Fibroblast of mammary gland (primary cell): ENCODE data around the gene ZBTB25.

Source experiments
- DNase-seq: peaks from one replicate; pipeline ENCODE4 v3.0.0-alpha.2; 2010; ENCODE audit warnings: low read depth
- H3K4me3 ChIP-seq: 2 replicates; pipeline ENCODE4 v1.5.1; 2011; ENCODE audit warnings: low read depth, mild to moderate bottlenecking, low read length, moderate library complexity; ENCODE audit not compliant: control insufficient read depth
- TF ChIP-seq, protein P1 (sequence below): conservative IDR thresholded peaks from 2 replicates; pipeline ENCODE4 v1.5.1; 2011; ENCODE audit warnings: low read depth, low read length, inconsistent platforms; ENCODE audit not compliant: control insufficient read depth, insufficient read depth

The ZBTB25 gene

DNA sequence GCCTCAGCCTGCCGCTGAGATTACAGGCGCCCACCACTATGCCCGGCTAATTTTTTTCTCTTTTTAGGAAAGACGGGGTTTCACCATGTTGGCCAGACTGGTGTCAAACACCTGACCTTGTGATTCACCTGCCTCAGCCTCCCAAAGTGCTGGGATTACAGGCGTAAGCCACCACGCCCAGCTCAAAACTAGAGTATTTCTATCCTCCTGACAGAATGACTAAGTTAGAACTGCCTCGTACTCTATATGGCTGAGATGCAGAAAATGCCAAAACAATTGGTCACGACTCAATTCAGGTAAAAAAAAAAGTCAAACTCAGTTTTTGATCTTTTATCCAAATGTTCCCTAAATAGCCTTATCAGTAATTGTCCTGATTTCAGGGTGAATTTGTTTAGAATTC, 27.2 kb downstream of the ZBTB25 start:
- H3K4me3 ChIP-seq = no peak overlapping the region
- DNase-seq = no peak
- TF ChIP-seq, protein P1, sequence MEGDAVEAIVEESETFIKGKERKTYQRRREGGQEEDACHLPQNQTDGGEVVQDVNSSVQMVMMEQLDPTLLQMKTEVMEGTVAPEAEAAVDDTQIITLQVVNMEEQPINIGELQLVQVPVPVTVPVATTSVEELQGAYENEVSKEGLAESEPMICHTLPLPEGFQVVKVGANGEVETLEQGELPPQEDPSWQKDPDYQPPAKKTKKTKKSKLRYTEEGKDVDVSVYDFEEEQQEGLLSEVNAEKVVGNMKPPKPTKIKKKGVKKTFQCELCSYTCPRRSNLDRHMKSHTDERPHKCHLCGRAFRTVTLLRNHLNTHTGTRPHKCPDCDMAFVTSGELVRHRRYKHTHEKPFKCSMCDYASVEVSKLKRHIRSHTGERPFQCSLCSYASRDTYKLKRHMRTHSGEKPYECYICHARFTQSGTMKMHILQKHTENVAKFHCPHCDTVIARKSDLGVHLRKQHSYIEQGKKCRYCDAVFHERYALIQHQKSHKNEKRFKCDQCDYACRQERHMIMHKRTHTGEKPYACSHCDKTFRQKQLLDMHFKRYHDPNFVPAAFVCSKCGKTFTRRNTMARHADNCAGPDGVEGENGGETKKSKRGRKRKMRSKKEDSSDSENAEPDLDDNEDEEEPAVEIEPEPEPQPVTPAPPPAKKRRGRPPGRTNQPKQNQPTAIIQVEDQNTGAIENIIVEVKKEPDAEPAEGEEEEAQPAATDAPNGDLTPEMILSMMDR = no peak

DNA sequence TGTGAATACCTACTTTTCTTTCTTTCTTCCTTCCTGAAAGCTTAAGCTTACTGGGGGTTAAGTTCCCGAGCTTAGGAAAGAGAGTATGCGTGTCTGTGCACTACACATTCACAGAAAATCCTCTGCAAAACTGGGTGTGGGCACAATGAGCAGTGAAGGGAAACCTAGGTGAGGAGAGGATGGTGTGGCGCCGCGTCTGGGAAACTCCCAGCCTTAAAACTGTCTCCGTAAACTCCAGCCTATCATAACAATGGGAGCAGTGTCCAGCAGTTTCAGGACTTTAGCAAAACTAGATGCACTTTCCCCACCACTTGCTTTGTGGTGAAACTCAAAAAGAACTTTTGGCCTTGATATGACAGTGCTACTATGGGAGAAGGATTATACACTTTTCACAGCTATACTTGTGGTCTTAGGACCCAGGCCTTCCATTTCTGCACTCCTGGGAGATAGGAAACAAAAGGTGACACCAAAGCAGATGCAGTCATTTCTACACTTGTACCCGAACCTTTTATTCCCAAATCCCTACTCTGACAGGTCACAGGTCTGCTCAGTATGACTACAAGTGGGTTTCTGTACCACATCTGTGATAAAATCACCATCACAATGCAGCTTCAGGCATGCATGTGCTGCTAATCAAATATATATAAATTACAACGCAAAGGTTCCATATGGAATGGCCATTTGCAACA, 27.9 kb downstream of the ZBTB25 start:
- H3K4me3 ChIP-seq = no peak overlapping the region
- TF ChIP-seq, protein P1 = no peak
- no peak for DNase-seq

- no peak overlapping the region for H3K4me3 ChIP-seq
- no peak for DNase-seq
- TF ChIP-seq, protein P1 = no peak
Observed at GRCh38 chr14:64474698-64475097, 28.9 kb downstream of the ZBTB25 start.

DNA sequence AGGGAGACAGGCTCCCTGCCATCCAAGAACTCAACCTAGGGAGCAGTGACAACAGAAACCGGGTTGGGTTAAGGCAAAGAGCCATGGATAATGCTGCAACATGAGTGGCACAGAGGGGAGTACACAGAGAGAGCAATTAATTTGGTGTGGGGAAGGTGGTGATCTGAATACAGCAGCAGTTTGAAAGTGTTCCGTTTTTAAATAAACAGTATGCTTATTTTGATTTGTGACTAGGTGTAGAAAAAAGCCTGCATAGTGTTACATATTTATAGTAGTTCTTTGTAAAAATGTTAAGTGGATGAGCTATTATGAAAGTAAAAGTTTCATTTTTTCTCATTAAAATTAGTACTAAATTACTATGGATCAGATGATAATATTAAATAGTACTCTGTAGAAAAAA, 29.6 kb downstream of the ZBTB25 start:
- no peak overlapping the region for H3K4me3 ChIP-seq
- TF ChIP-seq, protein P1 = no peak
- DNase-seq = no peak

GRCh38 chr14:64468451-64468850, 35.2 kb downstream of the ZBTB25 start:
- TF ChIP-seq, protein P1 = no peak
- H3K4me3 ChIP-seq = no peak overlapping the region
- DNase-seq = no peak

GRCh38 chr14:64467566-64467965, 36.1 kb downstream of the ZBTB25 start:
- TF ChIP-seq, protein P1 = no peak
- no peak overlapping the region for H3K4me3 ChIP-seq
- DNase-seq = no peak

GRCh38 chr14:64467101-64467500, 36.5 kb downstream of the ZBTB25 start:
- TF ChIP-seq, protein P1 = no peak
- no peak for DNase-seq
- H3K4me3 ChIP-seq = no peak overlapping the region
